HepG2 (cell line): ENCODE results near the gene EHD1. TPM values are rescaled to one million over a fixed set of nuclear protein-coding genes. Genes with fewer than 3 reads are reported as not detected.

Experiments
- GATAD1 ChIP-seq: IDR thresholded peaks from 2 replicates; pipeline ENCODE4 v1.6.1; 2016; ENCODE audit warnings: missing genetic modification reagents, missing compliant biosample characterization
- HDAC2 ChIP-seq: sonication (generic); formaldehyde crosslinking; IDR thresholded peaks from 2 replicates; pipeline ENCODE4 v1.4.0; 2020; ENCODE audit warnings: missing genetic modification reagents
- JUND ChIP-seq: sonication (generic); formaldehyde crosslinking; IDR thresholded peaks from 2 replicates; pipeline ENCODE4 v1.8.0; 2022; ENCODE audit warnings: mild to moderate bottlenecking, missing genetic modification reagents
- MXD4 ChIP-seq: IDR thresholded peaks from 2 replicates; pipeline ENCODE4 v1.6.1; 2016; ENCODE audit warnings: mild to moderate bottlenecking, missing biosample characterization, missing genetic modification reagents
- NAIF1 ChIP-seq: sonication (generic); formaldehyde crosslinking; IDR thresholded peaks from 2 replicates; pipeline ENCODE4 v1.5.0; 2020; ENCODE audit warnings: mild to moderate bottlenecking, missing genetic modification reagents, borderline replicate concordance
- PPARG ChIP-seq: conservative IDR thresholded peaks from 2 replicates; pipeline ENCODE4 v1.6.1; 2016; ENCODE audit warnings: missing biosample characterization, missing genetic modification reagents
- SPEN ChIP-seq: sonication (generic); formaldehyde crosslinking; IDR thresholded peaks from 2 replicates; pipeline ENCODE4 v1.5.1; 2020; ENCODE audit warnings: low read depth, mild to moderate bottlenecking, missing genetic modification reagents
- ZFP41 ChIP-seq: sonication (generic); formaldehyde crosslinking; IDR thresholded peaks from 2 replicates; pipeline ENCODE4 v1.4.0; 2020; ENCODE audit warnings: mild to moderate bottlenecking, missing genetic modification reagents, borderline replicate concordance
- ZIK1 ChIP-seq: sonication (generic); formaldehyde crosslinking; IDR thresholded peaks from 2 replicates; pipeline ENCODE4 v1.5.0; 2020; ENCODE audit warnings: mild to moderate bottlenecking, low read depth, missing genetic modification reagents, borderline replicate concordance
- ZMYM4 ChIP-seq: sonication (generic); formaldehyde crosslinking; IDR thresholded peaks from 2 replicates; pipeline ENCODE4 v1.8.1; 2023; ENCODE audit warnings: mild to moderate bottlenecking, missing genetic modification reagents
- ZNF121 ChIP-seq: sonication (generic); formaldehyde crosslinking; IDR thresholded peaks from 2 replicates; pipeline ENCODE4 v1.5.0; 2020; ENCODE audit warnings: mild to moderate bottlenecking, missing genetic modification reagents
- ZNF605 ChIP-seq: sonication (generic); formaldehyde crosslinking; IDR thresholded peaks from 2 replicates; pipeline ENCODE4 v1.8.0; 2022; ENCODE audit warnings: mild to moderate bottlenecking, missing genetic modification reagents
- ZNF652 ChIP-seq: IDR thresholded peaks from 2 replicates; pipeline ENCODE4 v1.6.1; 2016; ENCODE audit warnings: low read depth, borderline replicate concordance
- polyA plus RNA-seq, 8 experiments: library from polyadenylated mRNA; depleted of rRNA in 3 of 8; stranded (reverse) in 7 of 8; unstranded in 1 of 8; fragments of >200 nt; fragmentation: Illumina TruSeq in 4 of 8; extraction: Trizol in 4 of 8; gene quantifications; 2 replicates each; pipeline versions ENCODE4 v1.2.1 to v1.2.3, GENCODE V29; 2011 to 2016; ENCODE audit warnings: low read depth in 4 of 8, missing spikeins in 1 of 8, mixed read lengths in 1 of 8; ENCODE audit not compliant: insufficient read depth in 1 of 8
- total RNA-seq, 5 experiments: library from RNA; depleted of rRNA; stranded (reverse); fragments of >200 nt; fragmentation: Illumina TruSeq; extraction: Trizol; gene quantifications; 2 replicates each; pipeline ENCODE4 v1.2.3, GENCODE V29; 2016; ENCODE audit warnings: low read depth in 1 of 5
- TF ChIP-seq, protein P1 (sequence below): sonication (generic); formaldehyde crosslinking; IDR thresholded peaks from 2 replicates; pipeline ENCODE4 v1.8.1; 2023; ENCODE audit warnings: mild to moderate bottlenecking, moderate library complexity, missing genetic modification reagents
- TF ChIP-seq, protein P2 (sequence below): IDR thresholded peaks from 2 replicates; pipeline ENCODE4 v1.6.1; 2016; ENCODE audit warnings: low read depth, borderline replicate concordance
- TF ChIP-seq, protein P3 (sequence below): sonication (generic); formaldehyde crosslinking; IDR thresholded peaks from 2 replicates; pipeline ENCODE4 v1.5.1; 2020; ENCODE audit warnings: mild to moderate bottlenecking, moderate library complexity, missing genetic modification reagents
- TF ChIP-seq, protein P4 (sequence below): sonication (generic); formaldehyde crosslinking; IDR thresholded peaks from 2 replicates; pipeline ENCODE4 v1.9.0; 2021; ENCODE audit warnings: mild to moderate bottlenecking, missing genetic modification reagents
- TF ChIP-seq, protein P5 (sequence below): sonication (generic); formaldehyde crosslinking; IDR thresholded peaks from 2 replicates; pipeline ENCODE4 v1.8.1; 2023; ENCODE audit warnings: mild to moderate bottlenecking, missing genetic modification reagents

EHD1 gene
- total and polyA plus RNA-seq, 2 of the 13 experiments (the other 11 are each of a cell fraction or from before 2014, with no cell fraction given): 23.6 to 26.6 TPM

DNA sequence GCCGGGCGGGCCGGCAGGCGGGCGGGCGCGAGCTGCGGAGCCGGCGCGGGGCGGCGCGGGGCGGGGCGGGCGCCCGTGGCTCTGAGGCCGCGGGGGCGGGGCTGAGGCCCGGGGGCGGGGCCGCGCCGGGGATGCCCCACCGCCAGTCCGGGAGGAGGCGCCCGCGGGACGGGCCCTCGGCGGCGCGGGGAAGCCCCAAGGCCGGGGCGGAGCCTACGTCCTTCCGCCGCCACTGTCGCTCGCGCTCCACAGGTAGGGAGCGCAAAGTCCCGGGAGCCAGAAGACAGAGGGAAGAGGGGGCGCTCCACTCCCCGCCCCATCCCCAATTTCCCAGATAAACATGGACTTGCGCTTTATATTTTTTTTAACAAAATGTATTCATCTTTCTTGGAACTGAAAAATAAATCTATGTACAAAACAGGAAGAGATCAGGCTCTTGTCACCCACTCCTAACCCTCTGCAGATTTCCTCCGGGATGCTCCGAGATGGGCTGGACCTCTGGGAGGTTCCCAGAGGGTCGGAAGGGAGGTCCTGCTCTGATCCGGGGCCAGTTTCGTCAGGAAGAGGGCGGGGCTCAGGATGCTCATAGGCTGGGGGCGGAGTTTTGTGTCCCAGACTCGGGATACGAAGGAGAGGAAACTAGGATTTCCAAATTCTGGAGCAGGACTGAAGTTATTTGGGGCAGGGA lies 75.1 kb downstream of the EHD1 start, which contains the start of gene MAP4K2 (continued):
- TF ChIP-seq, protein P1, sequence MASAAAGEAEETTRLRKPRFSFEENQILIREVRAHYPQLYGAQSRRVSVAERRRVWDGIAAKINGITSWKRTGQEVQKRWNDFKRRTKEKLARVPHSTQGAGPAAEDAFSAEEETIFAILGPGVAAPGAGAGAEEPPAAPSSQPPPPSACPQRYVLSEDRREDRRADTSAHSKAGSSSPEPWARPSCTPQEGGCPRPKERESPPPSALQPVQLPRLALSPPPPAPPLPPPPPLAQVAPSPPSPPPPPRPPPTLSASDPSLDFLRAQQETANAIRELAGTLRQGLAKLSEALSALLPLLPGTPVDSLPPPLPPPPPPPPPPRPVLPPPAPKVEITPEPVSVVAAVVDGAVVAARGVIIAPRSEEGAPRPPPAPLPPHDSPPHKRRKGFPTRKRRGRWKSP (CRISPR knock-in tag): peak; percentile 58; the same call in 1 of the 2 replicates
- TF ChIP-seq ZNF652: no peak
- 0 out of 2 replicates have a peak, but pooled peaks have one; percentile 35 for TF ChIP-seq ZIK1 (CRISPR knock-in tag)
- TF ChIP-seq ZNF605 (CRISPR knock-in tag): no peak
- no peak for TF ChIP-seq PPARG (CRISPR knock-in tag)
- TF ChIP-seq, protein P2, sequence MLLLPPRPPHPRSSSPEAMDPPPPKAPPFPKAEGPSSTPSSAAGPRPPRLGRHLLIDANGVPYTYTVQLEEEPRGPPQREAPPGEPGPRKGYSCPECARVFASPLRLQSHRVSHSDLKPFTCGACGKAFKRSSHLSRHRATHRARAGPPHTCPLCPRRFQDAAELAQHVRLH (CRISPR knock-in tag): peak; percentile 44; the same call in 1 of the 2 replicates
- TF ChIP-seq, protein P3, sequence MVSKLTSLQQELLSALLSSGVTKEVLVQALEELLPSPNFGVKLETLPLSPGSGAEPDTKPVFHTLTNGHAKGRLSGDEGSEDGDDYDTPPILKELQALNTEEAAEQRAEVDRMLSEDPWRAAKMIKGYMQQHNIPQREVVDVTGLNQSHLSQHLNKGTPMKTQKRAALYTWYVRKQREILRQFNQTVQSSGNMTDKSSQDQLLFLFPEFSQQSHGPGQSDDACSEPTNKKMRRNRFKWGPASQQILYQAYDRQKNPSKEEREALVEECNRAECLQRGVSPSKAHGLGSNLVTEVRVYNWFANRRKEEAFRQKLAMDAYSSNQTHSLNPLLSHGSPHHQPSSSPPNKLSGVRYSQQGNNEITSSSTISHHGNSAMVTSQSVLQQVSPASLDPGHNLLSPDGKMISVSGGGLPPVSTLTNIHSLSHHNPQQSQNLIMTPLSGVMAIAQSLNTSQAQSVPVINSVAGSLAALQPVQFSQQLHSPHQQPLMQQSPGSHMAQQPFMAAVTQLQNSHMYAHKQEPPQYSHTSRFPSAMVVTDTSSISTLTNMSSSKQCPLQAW (CRISPR knock-in tag): peak; percentile 31; the same call in 1 of the 2 replicates
- TF ChIP-seq, protein P4, sequence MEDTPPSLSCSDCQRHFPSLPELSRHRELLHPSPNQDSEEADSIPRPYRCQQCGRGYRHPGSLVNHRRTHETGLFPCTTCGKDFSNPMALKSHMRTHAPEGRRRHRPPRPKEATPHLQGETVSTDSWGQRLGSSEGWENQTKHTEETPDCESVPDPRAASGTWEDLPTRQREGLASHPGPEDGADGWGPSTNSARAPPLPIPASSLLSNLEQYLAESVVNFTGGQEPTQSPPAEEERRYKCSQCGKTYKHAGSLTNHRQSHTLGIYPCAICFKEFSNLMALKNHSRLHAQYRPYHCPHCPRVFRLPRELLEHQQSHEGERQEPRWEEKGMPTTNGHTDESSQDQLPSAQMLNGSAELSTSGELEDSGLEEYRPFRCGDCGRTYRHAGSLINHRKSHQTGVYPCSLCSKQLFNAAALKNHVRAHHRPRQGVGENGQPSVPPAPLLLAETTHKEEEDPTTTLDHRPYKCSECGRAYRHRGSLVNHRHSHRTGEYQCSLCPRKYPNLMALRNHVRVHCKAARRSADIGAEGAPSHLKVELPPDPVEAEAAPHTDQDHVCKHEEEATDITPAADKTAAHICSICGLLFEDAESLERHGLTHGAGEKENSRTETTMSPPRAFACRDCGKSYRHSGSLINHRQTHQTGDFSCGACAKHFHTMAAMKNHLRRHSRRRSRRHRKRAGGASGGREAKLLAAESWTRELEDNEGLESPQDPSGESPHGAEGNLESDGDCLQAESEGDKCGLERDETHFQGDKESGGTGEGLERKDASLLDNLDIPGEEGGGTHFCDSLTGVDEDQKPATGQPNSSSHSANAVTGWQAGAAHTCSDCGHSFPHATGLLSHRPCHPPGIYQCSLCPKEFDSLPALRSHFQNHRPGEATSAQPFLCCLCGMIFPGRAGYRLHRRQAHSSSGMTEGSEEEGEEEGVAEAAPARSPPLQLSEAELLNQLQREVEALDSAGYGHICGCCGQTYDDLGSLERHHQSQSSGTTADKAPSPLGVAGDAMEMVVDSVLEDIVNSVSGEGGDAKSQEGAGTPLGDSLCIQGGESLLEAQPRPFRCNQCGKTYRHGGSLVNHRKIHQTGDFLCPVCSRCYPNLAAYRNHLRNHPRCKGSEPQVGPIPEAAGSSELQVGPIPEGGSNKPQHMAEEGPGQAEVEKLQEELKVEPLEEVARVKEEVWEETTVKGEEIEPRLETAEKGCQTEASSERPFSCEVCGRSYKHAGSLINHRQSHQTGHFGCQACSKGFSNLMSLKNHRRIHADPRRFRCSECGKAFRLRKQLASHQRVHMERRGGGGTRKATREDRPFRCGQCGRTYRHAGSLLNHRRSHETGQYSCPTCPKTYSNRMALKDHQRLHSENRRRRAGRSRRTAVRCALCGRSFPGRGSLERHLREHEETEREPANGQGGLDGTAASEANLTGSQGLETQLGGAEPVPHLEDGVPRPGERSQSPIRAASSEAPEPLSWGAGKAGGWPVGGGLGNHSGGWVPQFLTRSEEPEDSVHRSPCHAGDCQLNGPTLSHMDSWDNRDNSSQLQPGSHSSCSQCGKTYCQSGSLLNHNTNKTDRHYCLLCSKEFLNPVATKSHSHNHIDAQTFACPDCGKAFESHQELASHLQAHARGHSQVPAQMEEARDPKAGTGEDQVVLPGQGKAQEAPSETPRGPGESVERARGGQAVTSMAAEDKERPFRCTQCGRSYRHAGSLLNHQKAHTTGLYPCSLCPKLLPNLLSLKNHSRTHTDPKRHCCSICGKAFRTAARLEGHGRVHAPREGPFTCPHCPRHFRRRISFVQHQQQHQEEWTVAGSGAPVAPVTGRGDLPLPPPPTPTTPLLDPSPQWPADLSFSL (CRISPR knock-in tag): no peak
- TF ChIP-seq NAIF1: no peak
- TF ChIP-seq SPEN (CRISPR knock-in tag): no peak
- no peak for TF ChIP-seq ZNF121 (CRISPR knock-in tag)
- TF ChIP-seq ZMYM4 (CRISPR knock-in tag): no peak
- TF ChIP-seq, protein P5, sequence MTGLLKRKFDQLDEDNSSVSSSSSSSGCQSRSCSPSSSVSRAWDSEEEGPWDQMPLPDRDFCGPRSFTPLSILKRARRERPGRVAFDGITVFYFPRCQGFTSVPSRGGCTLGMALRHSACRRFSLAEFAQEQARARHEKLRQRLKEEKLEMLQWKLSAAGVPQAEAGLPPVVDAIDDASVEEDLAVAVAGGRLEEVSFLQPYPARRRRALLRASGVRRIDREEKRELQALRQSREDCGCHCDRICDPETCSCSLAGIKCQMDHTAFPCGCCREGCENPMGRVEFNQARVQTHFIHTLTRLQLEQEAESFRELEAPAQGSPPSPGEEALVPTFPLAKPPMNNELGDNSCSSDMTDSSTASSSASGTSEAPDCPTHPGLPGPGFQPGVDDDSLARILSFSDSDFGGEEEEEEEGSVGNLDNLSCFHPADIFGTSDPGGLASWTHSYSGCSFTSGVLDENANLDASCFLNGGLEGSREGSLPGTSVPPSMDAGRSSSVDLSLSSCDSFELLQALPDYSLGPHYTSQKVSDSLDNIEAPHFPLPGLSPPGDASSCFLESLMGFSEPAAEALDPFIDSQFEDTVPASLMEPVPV (CRISPR knock-in tag): no peak
- no peak for TF ChIP-seq HDAC2 (CRISPR knock-in tag)
- no peak for TF ChIP-seq JUND (CRISPR knock-in tag)
- peak; percentile 34; the same call in 1 of the 2 replicates for TF ChIP-seq MXD4 (CRISPR knock-in tag)
- peak; percentile 41; the same call in 1 of the 2 replicates for TF ChIP-seq GATAD1 (CRISPR knock-in tag)
- no peak for TF ChIP-seq ZFP41 (CRISPR knock-in tag)
